ENCODE measurements around the gene PAH.

The PAH gene

GRCh38 chr12:102911320-102911719, 5.7 kb downstream of the PAH start:
- no peak for TF ChIP-seq CTCF (IDR thresholded peaks at IDR 0.05)
- TF ChIP-seq ZFX (IDR thresholded peaks at IDR 0.05; ENCODE audit: borderline replicate concordance): no peak
- H3K27ac ChIP-seq: no peak overlapping the region

- H3K27ac ChIP-seq: no peak overlapping the region
- no peak for TF ChIP-seq CTCF (IDR thresholded peaks at IDR 0.05)
- no peak for TF ChIP-seq ZFX (IDR thresholded peaks at IDR 0.05; ENCODE audit: borderline replicate concordance)
These were observed 6.3 kb downstream of the PAH start for GRCh38 chr12:102910792-102911191.

DNA sequence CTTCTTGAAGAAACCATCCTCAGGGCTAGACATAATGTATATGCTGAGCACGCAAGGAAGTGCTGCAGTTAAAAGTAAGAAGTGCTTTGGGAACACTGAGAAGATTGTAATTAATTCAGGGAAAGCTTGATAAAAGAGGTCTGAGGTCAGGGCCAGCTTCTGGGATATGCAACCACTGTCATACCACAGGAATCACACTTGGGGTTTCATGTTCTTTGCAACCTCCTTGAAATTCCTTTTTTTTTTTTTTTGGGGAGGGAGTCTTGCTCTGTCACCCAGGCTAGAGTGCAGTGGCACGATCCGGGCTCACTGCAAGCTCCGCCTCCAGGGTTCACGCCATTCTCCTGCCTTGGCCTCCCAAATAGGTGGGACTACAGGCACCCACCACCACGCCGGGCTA, 6.9 kb downstream of the PAH start:
- TF ChIP-seq CTCF (IDR thresholded peaks at IDR 0.05) (no peak), ZFX (IDR thresholded peaks at IDR 0.05; ENCODE audit: borderline replicate concordance) (no peak)

DNA sequence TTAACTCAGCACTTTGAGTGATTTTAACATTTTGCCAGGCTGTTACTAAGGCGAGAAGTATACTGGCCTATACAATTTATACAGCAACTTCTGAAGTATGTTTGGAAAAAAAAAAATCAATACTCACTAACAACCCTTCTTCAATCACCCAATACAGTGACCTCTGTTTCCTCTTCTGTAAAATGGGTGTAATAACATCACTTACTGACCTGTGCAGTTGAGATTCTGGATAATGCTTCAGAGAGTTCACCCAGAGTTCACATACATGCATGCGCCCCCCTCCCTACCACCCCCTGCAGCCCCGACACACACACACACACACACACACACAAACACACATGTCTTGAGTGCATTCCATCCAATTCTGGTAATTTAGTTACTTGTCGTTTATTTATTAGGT, 9.1 kb downstream of the PAH start:
- TF ChIP-seq CTCF (IDR thresholded peaks at IDR 0.05) (no peak), ZFX (IDR thresholded peaks at IDR 0.05; ENCODE audit: borderline replicate concordance) (no peak)

More for the DNA sequence above, 6.9 kb downstream of the PAH start:
- no peak overlapping the region for H3K27ac ChIP-seq

DNA sequence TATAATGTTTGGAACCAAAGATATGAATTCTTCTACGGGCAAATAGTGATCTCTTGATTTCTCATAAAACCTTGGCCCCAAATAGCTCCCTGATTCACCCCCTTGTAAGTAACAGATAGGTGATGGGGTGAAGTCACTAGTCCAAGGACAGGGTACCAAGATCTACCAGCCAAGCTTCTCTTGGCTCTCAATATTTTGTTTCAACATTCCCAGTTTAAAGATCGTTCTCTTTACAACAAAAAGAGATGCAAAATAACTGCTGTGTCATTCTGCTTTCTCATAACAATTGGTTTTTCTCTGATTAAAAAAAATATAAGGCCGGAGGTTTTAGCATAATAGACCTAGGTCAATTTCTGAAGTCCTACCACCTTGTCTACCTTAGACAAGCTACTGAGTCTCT, 11.8 kb downstream of the PAH start:
- H3K27ac ChIP-seq: no peak overlapping the region
- TF ChIP-seq CTCF (IDR thresholded peaks at IDR 0.05) (no peak), ZFX (IDR thresholded peaks at IDR 0.05; ENCODE audit: borderline replicate concordance) (no peak)

More for the DNA sequence above, 9.1 kb downstream of the PAH start:
- H3K27ac ChIP-seq: no peak overlapping the region

GRCh38 chr12:102903337-102904007, 13.6 kb downstream of the PAH start:
- H3K27ac ChIP-seq: no peak overlapping the region
- TF ChIP-seq ZFX (IDR thresholded peaks at IDR 0.05; ENCODE audit: borderline replicate concordance): no peak

GRCh38 chr12:102902093-102902492, 15.0 kb downstream of the PAH start:
- no peak for TF ChIP-seq ZFX (IDR thresholded peaks at IDR 0.05; ENCODE audit: borderline replicate concordance)
- H3K27ac ChIP-seq: no peak overlapping the region

GRCh38 chr12:102900389-102900788, 16.7 kb downstream of the PAH start:
- H3K27ac ChIP-seq: no peak overlapping the region
- TF ChIP-seq ZFX (IDR thresholded peaks at IDR 0.05; ENCODE audit: borderline replicate concordance) (no peak), CTCF (IDR thresholded peaks at IDR 0.05) (no peak)
